Ishikawa (cell line): ENCODE results near the gene TRPM5.

ENCODE experiments used
- CEBPB ChIP-seq: IDR thresholded peaks from 2 replicates; pipeline ENCODE4 v1.6.1; 2012
- CREB1 ChIP-seq: IDR thresholded peaks from 2 replicates; pipeline ENCODE4 v1.6.1; 2012; ENCODE audit warnings: low read depth
- EGR1 ChIP-seq: IDR thresholded peaks from 2 replicates; pipeline ENCODE4 v1.6.1; 2012
- EP300 ChIP-seq: IDR thresholded peaks from 2 replicates; pipeline ENCODE4 v1.6.1; 2012; ENCODE audit warnings: borderline replicate concordance
- FOXM1 ChIP-seq: IDR thresholded peaks from 2 replicates; pipeline ENCODE4 v1.6.1; 2012; ENCODE audit warnings: low read depth, borderline replicate concordance
- MAX ChIP-seq: IDR thresholded peaks from 2 replicates; pipeline ENCODE4 v1.6.1; 2012
- NFIC ChIP-seq: IDR thresholded peaks from 2 replicates; pipeline ENCODE4 v1.6.1; 2012
- RAD21 ChIP-seq: IDR thresholded peaks from 2 replicates; pipeline ENCODE4 v1.6.1; 2012; ENCODE audit warnings: low read depth
- REST ChIP-seq: IDR thresholded peaks from 2 replicates; pipeline ENCODE4 v1.6.1; 2012; ENCODE audit warnings: low read depth, mild to moderate bottlenecking
- TAF1 ChIP-seq: IDR thresholded peaks from 2 replicates; pipeline ENCODE4 v1.6.1; 2012; ENCODE audit warnings: low read depth, mild to moderate bottlenecking
- TCF12 ChIP-seq: IDR thresholded peaks from 2 replicates; pipeline ENCODE4 v1.6.1; 2012; ENCODE audit warnings: low read depth
- TEAD4 ChIP-seq: IDR thresholded peaks from 2 replicates; pipeline ENCODE4 v1.6.1; 2012
- USF1 ChIP-seq: IDR thresholded peaks from 2 replicates; pipeline ENCODE4 v1.6.1; 2012
- YY1 ChIP-seq: IDR thresholded peaks from 2 replicates; pipeline ENCODE4 v1.6.1; 2012; ENCODE audit warnings: low read depth
- ZBTB7A ChIP-seq: IDR thresholded peaks from 2 replicates; pipeline ENCODE4 v1.6.1; 2012; ENCODE audit warnings: low read depth

Gene TRPM5

GRCh38 chr11:2473361-2474058 is 29.2 kb upstream of the TRPM5 start:
- TF ChIP-seq CEBPB (no peak), NFIC (no peak), CREB1 (no peak), EP300 (no peak), EGR1 (no peak), YY1 (no peak), TCF12 (no peak), MAX (no peak), REST (no peak), RAD21 (no peak), ZBTB7A (no peak), FOXM1 (no peak)

GRCh38 chr11:2472428-2473186 is 28.3 kb upstream of the TRPM5 start:
- TF ChIP-seq TEAD4 (no peak), FOXM1 (no peak), NFIC (no peak), CEBPB (no peak), REST (no peak), EGR1 (no peak), YY1 (no peak), RAD21 (no peak), TCF12 (no peak), EP300 (no peak), MAX (no peak), USF1 (no peak), CREB1 (no peak), TAF1 (no peak), ZBTB7A (no peak)

GRCh38 chr11:2471804-2472096 is 27.4 kb upstream of the TRPM5 start:
- no peak for TF ChIP-seq EP300

- TF ChIP-seq NFIC, result no peak
- TF ChIP-seq TEAD4, result no peak
- no peak for TF ChIP-seq FOXM1
- no peak for TF ChIP-seq RAD21
- no peak for TF ChIP-seq MAX
- TF ChIP-seq EGR1, result no peak
- TF ChIP-seq USF1, result no peak
- no peak for TF ChIP-seq ZBTB7A
- TF ChIP-seq CEBPB, result no peak
- TF ChIP-seq REST, result no peak
Measured at GRCh38 chr11:2471048-2471803, 26.9 kb upstream of the TRPM5 start.
